IMR-90 (cell line): Measurements from ENCODE around the gene ASF1A. TPM values are rescaled to one million over a fixed set of nuclear protein-coding genes. Genes with fewer than 3 reads are reported as not detected.

ENCODE experiments used
- ATAC-seq: fragments of 200-7000 bp; cut with Tn5 transposase; 2 replicates; pipeline ENCODE4 v1.9.1; 2020; ENCODE audit warnings: low read depth, mild to moderate bottlenecking, moderate library complexity
- BruUV-seq: library from RNA; stranded (reverse); fragments of 400-500 nt; replicated peaks from 2 replicates; lab custom pipeline; 2021; lab: Mats Ljungman, UMichigan
- CTCF ChIA-PET: fragments of 300-600 bp; formaldehyde crosslinking; extraction: SDS; loops from one replicate; lab custom pipeline; 2021; ENCODE audit warnings: antibody characterized with exemption; lab: Yijun Ruan, JAX
- POLR2A ChIA-PET: fragments of 300-600 bp; sonication (Branson Sonifier 250); formaldehyde crosslinking; loops from one replicate; lab custom pipeline; 2022; ENCODE audit warnings: antibody characterized with exemption; ENCODE audit not compliant: unreplicated experiment; lab: Charles Lee
- DNase-seq: peaks from one replicate; pipeline ENCODE4 v3.0.0; 2013
- H2AFZ ChIP-seq: replicated peaks from 2 replicates; pipeline ENCODE3; 2013; ENCODE audit warnings: low read length, mild to moderate bottlenecking; ENCODE audit not compliant: poor library complexity
- H2AK5ac ChIP-seq: 2 replicates; pipeline ENCODE4 v1.6.1; 2013; ENCODE audit warnings: low read depth, low read length, inconsistent platforms
- H2AK9ac ChIP-seq: replicated peaks from 2 replicates; pipeline ENCODE3; 2013; ENCODE audit warnings: mild to moderate bottlenecking, low read depth, low read length, moderate library complexity; ENCODE audit not compliant: poor library complexity
- H2BK120ac ChIP-seq: 2 replicates; pipeline ENCODE4 v1.6.1; 2013; ENCODE audit warnings: low read depth, low read length, inconsistent platforms
- H2BK15ac ChIP-seq: 3 replicates; pipeline ENCODE4 v1.6.1; 2013; ENCODE audit warnings: low read depth, low read length, inconsistent platforms
- H2BK20ac ChIP-seq: 2 replicates; pipeline ENCODE4 v1.6.1; 2013; ENCODE audit warnings: low read depth, mild to moderate bottlenecking, inconsistent platforms, low read length, moderate library complexity
- H2BK5ac ChIP-seq: 2 replicates; pipeline ENCODE4 v1.6.1; 2013; ENCODE audit warnings: mild to moderate bottlenecking, low read depth, low read length, inconsistent platforms; ENCODE audit not compliant: poor library complexity, severe bottlenecking
- H3K14ac ChIP-seq: replicated peaks from 2 replicates; pipeline ENCODE4 v1.6.1; 2013; ENCODE audit warnings: low read depth, low read length, inconsistent platforms
- H3K18ac ChIP-seq: 2 replicates; pipeline ENCODE4 v1.6.1; 2013; ENCODE audit warnings: low read depth, low read length, control low read depth
- H3K23ac ChIP-seq: 2 replicates; pipeline ENCODE4 v1.6.1; 2013; ENCODE audit warnings: low read depth, low read length, inconsistent platforms
- H3K27ac ChIP-seq: 2 replicates; pipeline ENCODE4 v1.5.1; 2013; ENCODE audit warnings: mild to moderate bottlenecking, control low read depth, low read length; ENCODE audit not compliant: insufficient read depth
- H3K27me3 ChIP-seq: 2 replicates; pipeline ENCODE4 v1.6.1; 2013; ENCODE audit warnings: low read length; ENCODE audit not compliant: control insufficient read depth, insufficient read depth
- H3K36me3 ChIP-seq: 2 replicates; pipeline ENCODE4 v1.6.1; 2013; ENCODE audit warnings: low read length, mixed read lengths; ENCODE audit not compliant: control insufficient read depth, insufficient read depth
- H3K4ac ChIP-seq: 2 replicates; pipeline ENCODE4 v1.6.1; 2013; ENCODE audit warnings: low read depth, low read length, inconsistent platforms
- H3K4me1 ChIP-seq: 2 replicates; pipeline ENCODE4 v1.6.1; 2013; ENCODE audit warnings: low read length, mixed read lengths; ENCODE audit not compliant: control insufficient read depth, insufficient read depth
- H3K4me2 ChIP-seq: 2 replicates; pipeline ENCODE4 v1.6.1; 2013; ENCODE audit warnings: low read depth, mild to moderate bottlenecking, control low read depth, low read length, moderate library complexity
- H3K4me3 ChIP-seq: 2 replicates; pipeline ENCODE4 v1.5.1; 2013; ENCODE audit warnings: low read depth, mild to moderate bottlenecking, control low read depth, low read length, moderate library complexity; ENCODE audit not compliant: insufficient read depth
- H3K56ac ChIP-seq: 2 replicates; pipeline ENCODE4 v1.6.1; 2013; ENCODE audit warnings: low read length, inconsistent platforms; ENCODE audit not compliant: insufficient read depth; ENCODE audit errors: extremely low read depth
- H3K79me1 ChIP-seq, 2 experiments: 2 replicates each; pipeline ENCODE4 v1.6.1; 2013; ENCODE audit warnings: low read length in 2 of 2, inconsistent platforms in 1 of 2, low read depth in 1 of 2
- H3K9ac ChIP-seq: 2 replicates; pipeline ENCODE4 v1.6.1; 2013; ENCODE audit warnings: low read depth, low read length, control low read depth
- H3K9me1 ChIP-seq: 2 replicates; pipeline ENCODE4 v1.6.1; 2013; ENCODE audit warnings: low read length, inconsistent platforms; ENCODE audit not compliant: insufficient read depth
- H3K9me3 ChIP-seq: 2 replicates; pipeline ENCODE4 v1.6.1; 2013; ENCODE audit warnings: low read length; ENCODE audit not compliant: control insufficient read depth, insufficient read depth
- H4K20me1 ChIP-seq: 2 replicates; pipeline ENCODE4 v1.6.1; 2013; ENCODE audit warnings: low read length, inconsistent platforms; ENCODE audit not compliant: insufficient read depth
- H4K5ac ChIP-seq: 2 replicates; pipeline ENCODE4 v1.6.1; 2013; ENCODE audit warnings: mild to moderate bottlenecking, low read depth, low read length, control low read depth
- H4K8ac ChIP-seq, 2 experiments: 2 replicates each; pipeline ENCODE4 v1.6.1; 2013; ENCODE audit warnings: low read depth in 2 of 2, low read length in 2 of 2, control low read depth in 1 of 2, inconsistent platforms in 1 of 2
- H4K91ac ChIP-seq: 2 replicates; pipeline ENCODE4 v1.6.1; 2013; ENCODE audit warnings: low read depth, low read length, inconsistent platforms; ENCODE audit not compliant: insufficient read depth
- CEBPB ChIP-seq: IDR thresholded peaks from 2 replicates; pipeline ENCODE4 v1.6.1; 2012; ENCODE audit warnings: low read depth, low read length, improper control_type of control experiment
- ELK1 ChIP-seq: fragments of 150-350 bp; IDR thresholded peaks from 2 replicates; pipeline ENCODE4 v1.6.1; 2016; ENCODE audit warnings: low read depth, mild to moderate bottlenecking, low read length, moderate library complexity, borderline replicate concordance
- MXI1 ChIP-seq: IDR thresholded peaks from 2 replicates; pipeline ENCODE4 v1.6.1; 2012; ENCODE audit warnings: low read depth, mild to moderate bottlenecking, low read length, moderate library complexity, borderline replicate concordance
- NFE2L2 ChIP-seq: fragments of 150-350 bp; IDR thresholded peaks from 2 replicates; pipeline ENCODE4 v1.6.1; 2016; ENCODE audit warnings: low read depth, mild to moderate bottlenecking, low read length
- RFX5 ChIP-seq: IDR thresholded peaks from 2 replicates; pipeline ENCODE4 v1.8.0; 2012; ENCODE audit warnings: low read depth, mild to moderate bottlenecking, low read length, moderate library complexity
- USF2 ChIP-seq: fragments of 150-350 bp; IDR thresholded peaks from 2 replicates; pipeline ENCODE4 v1.6.1; 2017; ENCODE audit warnings: mild to moderate bottlenecking, antibody characterized with exemption, low read length, low read depth
- WGBS, 2 experiments: methylation state at CpG; one replicate each; pipeline versions ENCODE4 v1.1.5 to v1.1.7; 2013; ENCODE audit warnings: missing lambda C conversion rate in 2 of 2; ENCODE audit not compliant: insufficient read length in 1 of 2; ENCODE audit errors: extremely low coverage in 2 of 2; 5-methylcytosine and 5-hydroxymethylcytosine counted together
- dilution Hi-C: fragments of 300-500 bp; cut with HindIII; formaldehyde crosslinking; loops from one replicate; pipeline ENCODE4 v1.14.3; 2018; ENCODE audit warnings: low sequenced_read_pairs; ENCODE audit not compliant: unreplicated experiment
- in situ Hi-C: fragments of 300-500 bp; cut with MboI; formaldehyde crosslinking; loops from 3 replicates; pipeline ENCODE4 v1.14.3; 2019; ENCODE audit warnings: low sequenced_read_pairs, inconsistent platforms, mixed read lengths
- intact Hi-C: fragments of 100-400 bp; cut with micrococcal nuclease; formaldehyde crosslinking; loops from 2 replicates; pipeline ENCODE4 v1.10.0; 2022
- polyA plus RNA-seq, 3 experiments: library from polyadenylated mRNA; depleted of rRNA; stranded (reverse); fragments of >200 nt; gene quantifications; 2 replicates each; pipeline ENCODE4 v1.2.3, GENCODE V29; 2012; ENCODE audit warnings: low replicate concordance in 1 of 3
- total RNA-seq: library from RNA; depleted of rRNA; stranded (reverse); fragments of >200 nt; gene quantifications from 2 replicates; pipeline ENCODE4 v1.2.3, GENCODE V29; 2012; rRNA removed

The ASF1A gene
- total and polyA plus RNA-seq, 2 of the 4 experiments (the other 2 are of a cell fraction): 10.1 to 11.1 TPM

- Histone ChIP-seq H3K9me1 (no peaks in the 10 kb centered on the region), H3K4me2 (no peak overlapping the region), H3K79me1 (no peaks in the 10 kb centered on the region), H3K4me1 (no peaks in the 10 kb centered on the region), H3K18ac (no peak overlapping the region), H3K36me3 (no peaks in the 10 kb centered on the region), H3K9me3 (no peaks in the 10 kb centered on the region), H3K9ac (no peak overlapping the region), H3K27ac (no peak overlapping the region), H2BK5ac (no peak overlapping the region), H3K4ac (no peak overlapping the region), H2AFZ (no peak overlapping the region), H4K8ac (no peak overlapping the region), H2AK5ac (no peak overlapping the region), H3K56ac (no peak overlapping the region), H4K91ac (no peak overlapping the region), H2BK120ac (no peak overlapping the region), H3K4me3 (no peak overlapping the region), H4K5ac (no peak overlapping the region), H2BK20ac (no peak overlapping the region), H2BK15ac (no peak overlapping the region), H2AK9ac (no peak overlapping the region), H3K23ac (no peak overlapping the region), H3K27me3 (no peaks in the 10 kb centered on the region; the same call in 1 of the 2 replicates), H3K14ac (no peak overlapping the region), H4K20me1 (no peaks in the 10 kb centered on the region)
- ATAC-seq (no peak), DNase-seq (no peak)
- WGBS, 2 experiments: 40% methylated on average over 1 of the region's 2 CpGs; no CpG with 5 or more reads in 1 of the 2 experiments
- in situ Hi-C loops: no loop called here
- CTCF ChIA-PET: no interaction called here
- dilution Hi-C loops: no loop called here
- POLR2A ChIA-PET: no interaction called here
- TF ChIP-seq ELK1 (no peak), RFX5 (no peak), CEBPB (no peak), NFE2L2 (no peak), MXI1 (no peak), USF2 (no peak)
- intact Hi-C loops: no loop called here
- BruUV-seq: no TSS peak
Measured at GRCh38 chr6:118953391-118953790, 59.4 kb downstream of the ASF1A start.

Other genes with a start within 250 kb of the ASF1A start
- gene CEP85L, start 242.6 kb upstream of the ASF1A start, total RNA-seq: 24.2 and 25.6 TPM in 2 replicates
- 2.0 and 2.3 TPM in 2 replicates for gene CEP85L, start 242.6 kb upstream of the ASF1A start, polyA plus RNA-seq (2012; rRNA removed)
- gene MCM9, start 41.0 kb downstream of the ASF1A start, total RNA-seq: 7.2 and 7.8 TPM in 2 replicates
- 3.2 and 3.5 TPM in 2 replicates for gene MCM9, start 41.0 kb downstream of the ASF1A start, polyA plus RNA-seq (2012; rRNA removed)
- not detected in 2 replicates for gene FAM184A, start 184.5 kb downstream of the ASF1A start, total RNA-seq
- gene FAM184A, start 184.5 kb downstream of the ASF1A start, polyA plus RNA-seq (2012; rRNA removed): 0.03 and 0.07 TPM in 2 replicates